Activated CD4-positive, alpha-beta T cell treated with anti-CD3 and anti-CD28 coated beads for 36 hours (primary cell): ENCODE data around the gene HKDC1. TPM values are rescaled to one million over a fixed set of nuclear protein-coding genes. Genes with fewer than 3 reads are reported as not detected.

ENCODE experiments used
- ATAC-seq: fragments of 200-7000 bp; cut with Tn5 transposase; one replicate; pipeline ENCODE4 v1.10.0; 2021; ENCODE audit warnings: mild to moderate bottlenecking, moderate library complexity
- CTCF ChIA-PET: fragments of 350-600 bp; sonication (Branson Sonifier 250); formaldehyde crosslinking; loops from one replicate; lab custom pipeline; 2021; ENCODE audit warnings: antibody characterized with exemption; lab: Charles Lee
- POLR2A ChIA-PET: fragments of 350-600 bp; sonication (Branson Sonifier 250); formaldehyde crosslinking; loops from one replicate; lab custom pipeline; 2021; ENCODE audit warnings: antibody characterized with exemption, inconsistent platforms; lab: Charles Lee
- DNase-seq: peaks from one replicate; pipeline ENCODE4 v3.0.0-alpha.2; 2020
- H3K27ac Mint-ChIP-seq: one replicate; pipeline ENCODE4 v1.8.0; 2021; ENCODE audit warnings: mixed read lengths
- H3K27me3 Mint-ChIP-seq: one replicate; pipeline ENCODE4 v1.8.0; 2021; ENCODE audit warnings: mixed read lengths
- H3K36me3 Mint-ChIP-seq: one replicate; pipeline ENCODE4 v1.8.0; 2021; ENCODE audit warnings: low read depth, mixed read lengths
- H3K4me1 Mint-ChIP-seq: one replicate; pipeline ENCODE4 v1.8.0; 2021; ENCODE audit warnings: mixed read lengths
- H3K4me3 Mint-ChIP-seq: one replicate; pipeline ENCODE4 v1.8.0; 2021; ENCODE audit warnings: mild to moderate bottlenecking, moderate library complexity, mixed read lengths
- H3K9me3 Mint-ChIP-seq: one replicate; pipeline ENCODE4 v1.8.0; 2021; ENCODE audit warnings: low read depth, mixed read lengths
- intact Hi-C, 2 experiments: fragments of 100-400 bp; cut with DNase I in 1 of 2; cut with micrococcal nuclease in 1 of 2; formaldehyde crosslinking; loops; one replicate each; pipeline versions ENCODE4 v1.14.2 to v1.15.1; 2022 to 2024; cut with DNase I, micrococcal nuclease
- total RNA-seq, 2 experiments: library from RNA; stranded (reverse); gene quantifications; one replicate each; pipeline ENCODE4 v1.2.3, GENCODE V29; 2021

Gene HKDC1
- total RNA-seq, 2 experiments from 2014 or later = 0.30 to 0.80 TPM

DNA sequence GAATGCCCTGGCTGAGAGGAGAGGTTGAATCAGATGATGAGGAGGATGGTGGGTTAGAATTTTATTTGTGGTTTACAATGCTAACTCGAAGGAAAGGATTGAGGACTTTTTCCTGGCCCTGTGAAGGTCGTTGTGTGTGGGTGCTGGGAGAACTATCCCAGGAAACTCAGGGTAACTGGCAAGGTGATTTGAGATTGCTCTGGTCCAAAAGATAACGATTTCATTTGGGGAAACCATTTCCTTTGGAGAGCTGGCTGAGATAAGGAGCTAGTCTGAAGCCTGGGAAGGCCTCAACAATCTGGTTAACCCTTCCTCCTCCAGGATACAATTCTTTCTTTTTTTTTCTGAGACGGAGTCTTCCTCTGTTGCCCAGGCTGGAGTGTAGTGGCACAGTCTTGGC lies 91.2 kb downstream of the HKDC1 start:
- ChIA-PET POLR2A (interaction anchor here (0.6 kb wide), 1 partner anchor 138 kb away, joined by 4 read pairs; no protein-coding TSS in a partner anchor), CTCF (no interaction called here)
- Mint-ChIP-seq H3K36me3 (no peaks in the 10 kb centered on the region), H3K9me3 (no peaks in the 10 kb centered on the region), H3K4me3 (no peak overlapping the region), H3K27me3 (no peaks in the 10 kb centered on the region), H3K27ac (no peak overlapping the region), H3K4me1 (peaks cover 7% of the 10 kb centered on the region)
- intact Hi-C loops = loop anchor here in 1 of 2 experiments (10.0 kb wide), 2 partner anchors 1103 to 1523 kb away; no protein-coding TSS in a partner anchor
- ATAC-seq = no peak
- no peak for DNase-seq

DNA sequence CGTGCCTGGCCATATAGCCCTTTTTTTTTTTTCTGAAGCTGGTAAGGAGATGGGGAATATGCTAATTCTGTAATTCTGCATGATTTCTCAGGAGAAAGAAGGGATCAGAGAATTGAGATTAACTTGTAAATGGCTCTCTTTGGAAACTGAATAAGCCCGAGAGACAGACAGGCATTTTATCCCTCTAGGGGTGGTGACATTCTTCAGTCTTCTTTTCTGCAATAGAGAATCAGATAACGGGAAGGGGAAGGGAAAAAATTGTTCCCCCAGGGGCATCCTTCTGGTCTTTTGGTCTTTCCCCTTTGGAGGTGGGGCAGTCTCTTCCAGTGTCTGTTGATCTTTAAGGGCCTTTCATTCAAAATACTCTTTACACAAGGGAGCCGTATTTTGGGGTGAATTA lies 92.4 kb downstream of the HKDC1 start:
- Mint-ChIP-seq H3K27me3 (no peaks in the 10 kb centered on the region), H3K4me3 (no peak overlapping the region), H3K36me3 (no peaks in the 10 kb centered on the region), H3K9me3 (no peaks in the 10 kb centered on the region), H3K4me1 (peaks cover 18% of the 10 kb centered on the region), H3K27ac (no peak overlapping the region)
- ATAC-seq (no peak), DNase-seq (no peak)
- intact Hi-C loops = loop anchor here in 1 of 2 experiments (10.0 kb wide), 2 partner anchors 1102 to 1522 kb away; no protein-coding TSS in a partner anchor
- ChIA-PET POLR2A (interaction anchor here (0.6 kb wide), 1 partner anchor 1633 kb away, joined by 3 read pairs; no protein-coding TSS in a partner anchor), CTCF (no interaction called here)

DNA sequence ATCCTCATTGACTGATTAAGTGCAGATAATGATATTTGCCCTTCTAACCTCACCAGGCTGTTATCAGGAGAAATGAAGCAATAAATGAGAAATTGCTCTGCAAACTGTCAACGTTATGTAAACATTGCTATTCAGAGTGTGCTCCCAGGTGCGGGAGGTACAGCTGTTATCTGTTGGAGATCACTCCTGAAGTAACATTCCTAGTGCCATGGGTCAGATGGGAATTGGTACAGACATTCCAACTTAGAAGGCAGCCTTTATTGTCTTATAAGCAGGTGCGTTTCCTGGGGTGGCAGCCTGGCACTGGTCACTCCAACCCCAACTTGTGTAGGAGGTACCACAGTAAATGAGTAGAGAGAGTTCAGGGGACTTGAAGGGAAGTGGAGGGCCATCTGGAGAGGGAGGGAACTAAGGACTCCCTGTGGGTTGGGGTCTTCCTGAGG lies 95.0 kb downstream of the HKDC1 start:
- no peaks in the 10 kb centered on the region for H3K9me3 Mint-ChIP-seq
- no peak overlapping the region for H3K27ac Mint-ChIP-seq
- ATAC-seq (no peak), DNase-seq (no peak)
- H3K4me1 Mint-ChIP-seq = peaks cover 26% of the 10 kb centered on the region
- peaks cover 12% of the 10 kb centered on the region for H3K36me3 Mint-ChIP-seq
- H3K27me3 Mint-ChIP-seq = no peaks in the 10 kb centered on the region
- intact Hi-C loops = loop anchor here in 1 of 2 experiments (5.0 to 10.0 kb wide), 3 partner anchors 593 to 1520 kb away; partner anchors contain the start of gene CCAR1
- CTCF ChIA-PET = interaction anchor here (0.6 kb wide), 1 partner anchor 13 kb away, joined by 3 read pairs; no protein-coding TSS in a partner anchor
- H3K4me3 Mint-ChIP-seq = no peak overlapping the region
- POLR2A ChIA-PET = no interaction called here

DNA sequence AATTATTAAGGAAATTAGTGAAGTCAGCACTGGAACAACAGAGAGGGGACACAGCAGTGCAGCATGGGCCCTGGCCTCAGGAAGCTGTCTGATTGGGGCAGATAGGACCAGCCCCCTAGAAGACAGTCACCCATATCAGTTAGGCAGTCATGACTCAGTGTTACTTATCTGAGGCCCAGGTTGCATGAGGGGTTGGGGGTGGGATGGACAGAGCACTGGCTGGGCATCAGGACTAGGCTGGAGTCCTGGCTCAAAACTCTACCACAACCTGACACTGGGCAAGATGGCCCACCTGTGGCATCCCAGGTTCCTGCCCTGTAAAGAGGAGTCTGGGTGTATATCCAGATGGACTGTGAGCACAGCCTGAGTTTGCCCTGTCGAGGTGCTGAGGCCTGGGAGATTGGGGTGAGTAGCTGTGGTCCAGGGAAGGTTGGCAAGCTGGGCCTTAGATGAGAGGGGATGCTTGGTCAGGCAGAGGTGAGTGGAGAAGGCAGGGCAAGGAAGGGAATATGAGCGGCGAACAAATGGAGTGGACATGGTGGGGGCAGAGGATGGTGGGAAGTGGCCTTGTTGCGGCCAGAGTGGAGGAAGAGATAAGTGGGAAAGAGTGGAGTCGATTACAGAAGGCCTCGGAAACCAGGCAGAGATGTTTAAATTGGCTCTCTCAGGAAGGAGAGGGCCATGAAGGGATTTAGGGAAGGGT lies 95.6 kb downstream of the HKDC1 start:
- no peaks in the 10 kb centered on the region for H3K9me3 Mint-ChIP-seq
- POLR2A ChIA-PET = no interaction called here
- CTCF ChIA-PET = interaction anchor here (0.6 to 2.1 kb wide), 2 partner anchors 12 kb away, joined by 3 to 11 read pairs; no protein-coding TSS in a partner anchor
- ATAC-seq (no peak), DNase-seq (peak; percentile 28)
- H3K4me3 Mint-ChIP-seq = no peak overlapping the region
- H3K27me3 Mint-ChIP-seq = no peaks in the 10 kb centered on the region
- peak overlapping the region; percentile 32 for H3K27ac Mint-ChIP-seq
- peaks cover 32% of the 10 kb centered on the region for H3K4me1 Mint-ChIP-seq
- peaks cover 18% of the 10 kb centered on the region for H3K36me3 Mint-ChIP-seq
- intact Hi-C loops = loop anchor here in 1 of 2 experiments (5.0 to 10.0 kb wide), 3 partner anchors 593 to 1519 kb away; partner anchors contain the start of gene CCAR1

DNA sequence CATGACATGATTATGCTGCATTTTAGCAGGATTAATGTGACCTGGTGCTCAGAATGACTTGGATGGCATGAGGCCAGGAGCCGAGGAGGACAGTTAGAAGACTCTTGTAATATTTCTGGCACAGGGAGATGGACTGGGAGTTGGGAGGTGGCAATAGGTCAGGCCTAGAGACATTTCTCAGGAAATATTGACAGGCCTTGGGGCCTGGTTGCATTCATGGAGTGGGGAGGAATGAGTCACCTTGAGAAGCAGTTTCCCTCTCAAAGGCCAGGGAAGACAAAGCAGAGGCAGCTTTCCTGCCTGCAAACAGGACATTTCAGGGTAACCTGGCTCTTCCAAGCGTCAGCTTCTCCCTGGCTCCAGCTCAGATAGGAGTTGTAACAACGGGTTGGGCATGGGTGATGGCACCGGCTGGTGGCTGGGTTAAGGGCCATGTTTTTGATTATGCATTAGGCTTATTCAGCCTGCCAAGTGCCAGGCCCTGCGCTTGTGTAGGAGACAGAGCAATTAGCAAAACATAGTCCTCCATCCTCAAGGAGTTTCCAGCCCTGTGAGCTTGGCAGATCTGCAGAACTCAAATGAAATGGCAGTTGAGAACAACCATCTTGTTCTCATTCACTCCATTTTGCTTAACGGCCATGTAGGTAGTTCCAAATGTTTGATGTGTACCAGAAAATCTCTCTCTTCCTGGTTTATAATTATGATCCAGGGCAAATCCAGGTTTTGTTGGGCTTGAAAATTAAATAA lies 96.4 kb downstream of the HKDC1 start:
- intact Hi-C loops = loop anchor here in 1 of 2 experiments (5.0 to 10.0 kb wide), 3 partner anchors 594 to 1518 kb away; partner anchors contain the start of gene CCAR1
- Mint-ChIP-seq H3K27ac (peak overlapping the region; percentile 32), H3K9me3 (no peaks in the 10 kb centered on the region), H3K4me1 (peaks cover 40% of the 10 kb centered on the region), H3K27me3 (no peaks in the 10 kb centered on the region), H3K4me3 (no peak overlapping the region), H3K36me3 (peaks cover 23% of the 10 kb centered on the region)
- ATAC-seq = no peak
- ChIA-PET CTCF (interaction anchor here (0.6 to 2.1 kb wide), 4 partner anchors 9 to 54 kb away, joined by 3 to 11 read pairs (median 4); no protein-coding TSS in a partner anchor), POLR2A (interaction anchor here (0.5 to 1.9 kb wide), 2 partner anchors 12 to 193 kb away, joined by 4 read pairs; no protein-coding TSS in a partner anchor)
- DNase-seq = no peak

Other genes starting within 250 kb of the HKDC1 start
- 10 to 100 TPM; 12.9 to 15.6 TPM for gene KIFBP, start 231.5 kb upstream of the HKDC1 start, total RNA-seq
- 100 to 1,000 TPM; 375 to 400 TPM for gene SRGN, start 132.2 kb upstream of the HKDC1 start, total RNA-seq
- 10 to 100 TPM; 27.1 to 32.2 TPM for gene VPS26A, start 96.2 kb upstream of the HKDC1 start, total RNA-seq
- 10 to 100 TPM; 46.6 to 54.1 TPM for gene SUPV3L1, start 40.1 kb upstream of the HKDC1 start, total RNA-seq
- gene HK1, start 58.2 kb downstream of the HKDC1 start, total RNA-seq = 100 to 1,000 TPM; 258 to 261 TPM
- not detected for gene TACR2, start 196.6 kb downstream of the HKDC1 start, total RNA-seq
- under 1 TPM; 0.85 to 0.91 TPM for gene TSPAN15, start 231.1 kb downstream of the HKDC1 start, total RNA-seq